GM18517 (cell line): ENCODE measurements around the gene NPM1.

Source experiments
- ATAC-seq: cut with Tn5 transposase; IDR thresholded peaks from one replicate; pipeline ENCODE4 v1.9.1; 2021; ENCODE audit warnings: mild to moderate bottlenecking, moderate library complexity; ENCODE audit not compliant: unreplicated experiment

NPM1 gene

DNA sequence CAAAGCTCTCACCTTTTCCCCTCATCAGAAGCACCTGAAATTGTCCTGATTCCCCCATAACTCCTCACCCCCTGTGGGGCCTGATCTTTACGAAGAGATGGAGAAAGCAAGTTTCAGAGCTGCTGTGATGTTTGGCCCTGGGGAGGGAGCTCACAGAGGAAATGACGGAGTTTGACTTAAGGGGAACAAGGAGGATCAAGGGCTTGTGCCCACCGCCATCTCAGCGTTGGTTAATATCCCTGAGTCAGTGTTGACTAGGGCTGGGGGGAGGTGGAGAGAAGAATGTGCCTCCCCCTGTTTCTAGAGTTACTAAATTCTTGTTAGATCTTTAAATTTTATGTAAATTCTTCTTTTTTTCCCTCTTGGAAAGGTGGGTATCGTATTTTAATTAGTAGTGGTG, 59.6 kb downstream of the NPM1 start:
- ATAC-seq: no peak

DNA sequence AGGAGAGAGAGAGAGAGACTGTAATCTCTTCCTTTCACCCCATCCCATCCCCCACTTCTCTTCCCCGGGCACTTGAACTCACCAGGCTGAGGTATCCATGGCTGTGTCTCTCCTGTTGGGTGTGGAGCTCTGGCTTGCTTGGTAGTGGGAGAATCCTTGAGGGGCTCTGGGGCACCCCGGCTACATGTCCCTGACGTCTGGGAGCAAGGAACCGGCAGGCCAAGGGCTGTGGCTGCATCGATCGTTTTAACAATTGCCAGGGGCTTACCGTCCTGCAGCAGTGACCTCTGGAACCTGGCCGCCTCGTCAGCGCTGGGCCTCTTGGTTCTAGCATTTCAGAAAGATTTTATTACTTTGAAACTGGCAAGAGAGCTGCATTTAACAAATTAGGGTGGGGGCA, 61.8 kb downstream of the NPM1 start:
- no peak for ATAC-seq

DNA sequence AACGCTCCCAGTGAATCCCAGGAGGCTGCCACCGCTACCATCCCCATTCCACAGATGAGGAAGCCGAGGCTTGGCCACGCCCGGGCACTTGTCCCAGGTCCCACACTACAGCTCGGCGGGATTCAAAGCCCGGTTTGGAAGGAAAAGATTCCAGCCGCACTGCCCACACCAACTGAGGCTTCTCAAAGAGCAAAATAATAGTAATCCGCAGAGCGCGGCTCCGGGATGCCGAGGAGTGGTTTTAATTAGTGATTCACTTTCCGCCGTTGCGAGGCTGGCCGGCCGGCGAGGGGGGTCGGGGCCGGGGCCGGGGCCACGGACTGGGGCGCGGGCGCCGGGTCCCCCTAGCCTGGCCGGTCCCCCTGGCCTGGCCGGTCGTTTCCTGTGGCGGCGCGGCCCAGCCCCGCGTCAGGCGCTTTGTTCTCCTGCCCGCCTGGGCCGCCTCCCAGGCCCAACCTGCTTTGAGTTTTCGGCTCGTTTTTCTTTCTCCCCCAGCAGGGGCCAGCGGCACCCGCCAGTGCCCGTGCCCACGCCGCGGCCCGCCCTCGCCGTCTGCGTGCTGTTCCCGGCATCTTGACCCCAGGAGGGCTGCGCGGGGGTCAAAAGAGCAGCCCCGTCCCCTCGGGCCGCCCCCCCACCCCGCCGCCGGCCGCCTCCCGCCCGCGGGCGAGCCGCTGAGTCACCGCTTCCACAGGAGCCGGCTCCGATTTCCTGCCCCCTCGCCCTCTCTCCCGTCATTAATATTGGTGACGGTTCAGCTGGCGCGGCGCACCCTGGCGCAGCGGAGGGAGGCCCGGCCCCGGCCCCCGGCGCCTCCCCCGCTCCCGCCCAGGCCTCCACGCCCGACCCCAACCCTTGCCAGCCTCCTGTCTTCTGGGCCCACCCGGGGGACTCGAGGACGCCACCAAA, 63.0 kb downstream of the NPM1 start:
- ATAC-seq: no peak

DNA sequence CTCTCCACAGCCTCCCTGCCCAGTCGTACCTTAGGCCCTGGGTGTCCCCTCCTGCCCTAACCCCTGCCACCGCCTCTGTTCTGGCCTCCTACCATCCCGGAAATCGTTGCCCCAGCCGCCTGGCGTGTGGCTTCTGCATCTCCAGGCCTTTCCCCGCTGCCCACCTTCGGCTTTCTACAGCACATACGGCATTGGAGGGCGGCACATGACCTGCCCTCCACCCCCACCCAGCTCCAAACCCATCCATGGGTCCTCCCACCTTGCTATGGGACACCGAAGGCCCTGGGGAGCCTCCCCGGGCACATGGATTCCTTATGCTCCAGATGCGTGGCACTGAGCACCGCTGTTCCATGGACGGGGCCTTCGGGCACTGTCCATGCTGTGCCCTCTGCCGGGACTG, 63.8 kb downstream of the NPM1 start:
- no peak for ATAC-seq

DNA sequence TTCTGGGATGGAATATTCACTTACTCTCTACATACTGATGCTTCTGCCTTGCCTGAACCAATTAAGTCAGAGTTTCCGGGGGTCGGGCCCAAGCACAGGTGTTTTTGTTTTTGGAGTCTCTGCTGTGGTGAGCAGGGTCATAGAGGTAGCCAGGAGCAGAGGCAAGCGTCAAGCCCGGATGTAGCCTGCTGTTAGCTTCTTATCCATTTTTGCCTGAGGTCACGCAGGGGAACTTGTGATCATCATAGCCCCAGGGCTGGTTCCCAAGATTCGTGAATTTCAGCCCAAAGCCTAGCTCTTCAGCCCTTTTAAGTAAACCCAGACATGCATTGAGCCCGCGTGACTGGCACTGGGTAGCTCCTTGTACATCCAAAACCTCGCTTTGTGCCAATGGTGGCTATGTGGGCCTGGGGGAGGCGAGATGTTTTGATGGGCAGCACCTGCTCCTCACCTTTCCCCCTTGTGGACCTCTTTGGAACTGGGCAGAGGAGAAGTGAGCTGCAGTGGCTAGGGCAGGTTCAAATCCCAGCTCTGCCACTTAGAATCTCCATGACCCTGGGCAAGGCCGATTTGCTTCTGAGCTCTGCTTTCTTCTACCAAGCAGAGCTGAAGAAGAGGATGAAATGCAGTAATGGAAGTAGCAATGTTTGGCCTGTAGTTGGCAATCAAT, 65.5 kb downstream of the NPM1 start:
- ATAC-seq: no peak

DNA sequence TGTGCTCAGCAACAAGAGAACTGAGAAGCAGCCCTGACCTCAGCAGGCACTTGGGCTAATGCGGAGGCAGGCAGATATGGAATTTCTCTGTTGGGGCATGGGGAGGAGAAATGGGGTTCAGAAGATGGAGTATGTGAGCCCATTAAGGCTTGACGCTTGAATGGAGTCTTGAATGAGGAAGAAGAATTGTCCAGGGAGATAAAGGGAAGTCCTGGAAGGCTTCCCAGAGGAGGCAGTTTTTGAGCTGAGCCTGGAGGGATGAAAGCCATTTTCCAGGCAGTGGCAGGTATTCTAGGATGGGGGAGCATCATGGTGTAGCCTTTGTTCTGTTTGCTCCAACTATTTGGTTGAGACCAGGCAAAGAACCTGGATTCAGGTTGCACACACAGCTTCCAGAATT, 66.3 kb downstream of the NPM1 start:
- no peak for ATAC-seq

DNA sequence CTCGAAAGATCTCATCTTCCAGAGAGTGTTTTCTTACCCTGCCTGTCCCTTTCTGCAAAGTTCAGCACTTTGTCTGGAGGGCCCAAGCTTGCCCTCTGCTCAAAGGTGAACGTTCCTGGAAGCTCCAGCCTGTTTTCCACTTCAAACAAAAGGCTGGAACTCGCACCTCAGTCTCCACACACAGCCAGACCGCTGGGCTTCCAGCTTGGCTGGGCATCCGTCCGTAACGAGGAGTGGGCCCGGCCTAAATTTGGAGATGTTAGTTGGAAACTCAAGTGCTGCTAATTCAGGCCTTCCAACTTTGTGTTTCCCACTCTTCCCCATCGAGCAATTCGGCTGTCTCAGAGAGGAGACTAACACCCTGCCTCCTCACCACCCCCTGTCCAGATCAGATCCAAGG, 66.9 kb downstream of the NPM1 start:
- ATAC-seq: no peak

DNA sequence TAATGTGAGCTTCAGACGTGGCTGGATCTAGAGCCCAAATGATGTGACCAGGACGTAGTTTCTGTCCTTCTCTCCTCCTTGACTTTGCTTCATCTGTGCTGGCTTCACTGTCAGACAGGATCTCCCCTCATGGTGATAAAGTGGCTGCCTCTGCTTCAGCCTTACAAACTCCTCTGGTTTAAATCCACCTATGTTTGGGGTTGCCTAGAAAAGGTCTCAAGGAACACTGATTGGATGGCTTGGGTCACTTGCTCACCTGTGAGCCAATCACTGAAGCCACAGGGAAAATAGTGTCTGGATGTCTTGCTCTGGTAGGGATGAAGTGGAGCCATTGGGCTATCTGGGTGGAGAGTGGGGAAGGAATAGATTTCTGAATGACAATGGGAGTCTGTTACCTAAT, 67.9 kb downstream of the NPM1 start:
- ATAC-seq: no peak

DNA sequence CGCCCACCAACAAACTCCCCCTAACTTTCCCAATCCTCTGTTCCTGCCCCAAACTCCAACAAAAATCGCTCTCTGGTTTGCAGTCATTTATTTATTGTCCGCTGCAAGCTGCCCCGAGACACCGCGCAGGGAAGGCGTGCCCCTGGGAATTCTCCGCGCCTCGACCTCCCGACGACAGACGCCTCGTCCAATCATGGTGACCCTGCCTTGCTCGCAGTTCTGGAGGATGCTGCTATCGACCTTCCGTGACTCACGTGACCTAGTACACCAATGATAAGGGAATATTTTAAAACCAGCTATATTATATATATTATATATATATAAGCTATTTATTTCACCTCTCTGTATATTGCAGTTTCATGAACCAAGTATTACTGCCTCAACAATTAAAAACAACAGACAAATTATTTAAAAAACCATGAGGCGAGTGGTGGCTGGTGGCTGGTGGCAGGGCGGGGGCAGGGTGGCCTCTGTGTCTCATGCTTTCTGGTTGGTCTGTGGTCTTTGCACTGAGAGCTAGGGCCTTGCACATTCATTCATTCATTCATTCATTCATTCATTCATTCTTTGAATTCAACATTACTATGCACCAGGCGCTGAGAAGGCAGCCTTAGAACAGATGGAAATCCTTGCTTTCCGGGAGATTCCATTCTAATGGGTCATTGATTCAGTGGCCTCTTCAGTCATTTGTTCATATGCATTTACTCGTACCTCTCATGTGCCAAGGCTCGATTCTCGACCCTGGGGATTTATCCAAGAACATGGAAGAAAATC, 69.7 kb downstream of the NPM1 start:
- no peak for ATAC-seq

DNA sequence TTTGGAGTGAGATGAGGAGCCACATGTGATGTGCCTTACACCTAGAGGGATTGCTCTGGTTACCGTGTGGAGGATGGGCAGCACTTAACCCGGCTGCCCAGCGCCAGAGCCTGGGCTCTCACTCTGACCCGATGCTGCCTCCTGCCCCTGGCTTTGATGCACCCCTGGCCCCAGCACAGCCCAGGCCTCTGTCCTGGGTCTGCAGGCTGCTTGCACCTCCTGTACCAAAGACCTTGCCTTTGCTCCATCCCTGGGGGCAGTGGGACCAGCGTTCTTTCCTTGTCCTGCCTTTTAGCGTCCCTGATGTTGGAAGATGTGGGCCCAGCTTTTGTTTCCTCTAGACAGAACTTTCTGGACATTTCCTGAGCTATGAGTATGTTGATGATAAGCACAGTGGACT, 72.2 kb downstream of the NPM1 start:
- no peak for ATAC-seq
